Mononuclear cell (primary cell): ENCODE data around the gene PCDHA6. TPM values are rescaled to one million over a fixed set of nuclear protein-coding genes. Genes with fewer than 3 reads are reported as not detected.
"Not testable (repeated sequence)": the region's sequence is repeated elsewhere in the genome, so short reads cannot be mapped to it uniquely, and the experiment has no call there.

Experiments
- H3K27me3 ChIP-seq: 2 replicates; pipeline ENCODE4 v1.6.0; 2011; ENCODE audit warnings: low read length, control low read depth; ENCODE audit not compliant: insufficient read depth
- H3K4me1 ChIP-seq: 2 replicates; pipeline ENCODE4 v1.5.1; 2011; ENCODE audit warnings: mild to moderate bottlenecking, low read length, control low read depth; ENCODE audit not compliant: insufficient read depth
- H3K4me3 ChIP-seq: 2 replicates; pipeline ENCODE4 v1.5.1; 2011; ENCODE audit warnings: mild to moderate bottlenecking, low read length, moderate library complexity
- H3K9me3 ChIP-seq: 2 replicates; pipeline ENCODE4 v1.5.1; 2011; ENCODE audit warnings: low read depth, mild to moderate bottlenecking, control low read depth, low read length
- total RNA-seq: library from RNA; depleted of rRNA; stranded (reverse); fragments of >200 nt; gene quantifications from one replicate; pipeline ENCODE4 v1.2.3, GENCODE V29; 2012

Gene PCDHA6
- total RNA-seq, 1 donor = not detected

DNA sequence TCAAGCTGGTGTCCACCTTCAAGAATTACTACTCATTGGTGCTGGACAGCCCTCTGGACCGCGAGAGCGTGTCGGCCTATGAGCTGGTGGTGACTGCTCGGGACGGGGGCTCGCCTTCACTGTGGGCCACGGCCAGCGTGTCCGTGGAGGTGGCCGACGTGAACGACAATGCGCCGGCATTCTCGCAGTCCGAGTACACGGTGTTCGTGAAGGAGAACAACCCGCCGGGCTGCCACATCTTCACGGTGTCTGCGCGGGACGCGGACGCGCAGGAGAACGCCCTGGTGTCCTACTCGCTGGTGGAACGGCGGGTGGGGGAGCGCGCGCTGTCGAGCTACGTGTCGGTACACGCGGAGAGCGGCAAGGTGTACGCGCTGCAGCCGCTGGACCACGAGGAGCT lies 25.4 kb upstream of the PCDHA6 start:
- peaks cover 28% of the 10 kb centered on the region for H3K9me3 ChIP-seq
- H3K4me3 ChIP-seq, H3K4me1 ChIP-seq: not testable (repeated sequence)
- H3K27me3 ChIP-seq = peaks cover 29% of the 10 kb centered on the region

GRCh38 chr5:140802781-140803271 lies 24.9 kb upstream of the PCDHA6 start:
- peaks cover 32% of the 10 kb centered on the region for H3K27me3 ChIP-seq
- no peak overlapping the region for H3K4me3 ChIP-seq
- H3K4me1 ChIP-seq = no peaks in the 10 kb centered on the region
- H3K9me3 ChIP-seq = peaks cover 29% of the 10 kb centered on the region

GRCh38 chr5:140806834-140807775 lies 20.7 kb upstream of the PCDHA6 start, which contains the start of gene PCDHA4:
Gene PCDHA4 (plus strand): TSS chr5:140807068.
- Histone ChIP-seq H3K4me1 (no peaks in the 10 kb centered on the region), H3K9me3 (peaks cover 22% of the 10 kb centered on the region), H3K4me3 (no peak within 1 kb of the TSS), H3K27me3 (peaks cover 15% of the 10 kb centered on the region)

DNA sequence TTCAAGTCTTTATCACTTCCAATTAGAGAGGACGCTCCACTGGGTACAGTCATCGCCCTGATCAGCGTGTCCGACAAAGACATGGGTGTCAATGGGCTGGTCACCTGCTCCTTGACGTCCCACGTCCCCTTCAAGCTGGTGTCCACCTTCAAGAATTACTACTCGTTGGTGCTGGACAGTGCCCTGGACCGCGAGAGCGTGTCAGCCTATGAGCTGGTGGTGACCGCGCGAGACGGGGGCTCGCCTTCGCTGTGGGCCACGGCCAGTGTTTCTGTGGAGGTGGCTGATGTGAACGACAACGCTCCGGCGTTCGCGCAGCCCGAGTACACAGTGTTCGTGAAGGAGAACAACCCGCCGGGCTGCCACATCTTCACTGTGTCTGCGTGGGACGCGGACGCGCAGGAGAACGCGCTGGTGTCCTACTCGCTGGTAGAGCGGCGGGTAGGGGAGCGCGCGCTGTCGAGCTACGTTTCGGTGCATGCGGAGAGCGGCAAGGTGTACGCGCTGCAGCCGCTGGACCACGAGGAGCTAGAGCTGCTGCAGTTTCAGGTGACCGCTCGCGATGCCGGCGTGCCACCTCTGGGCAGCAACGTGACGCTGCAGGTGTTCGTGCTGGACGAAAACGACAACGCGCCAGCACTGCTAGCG lies 19.4 kb upstream of the PCDHA6 start:
- H3K4me1 ChIP-seq, H3K4me3 ChIP-seq: not testable (repeated sequence)
- Histone ChIP-seq H3K9me3 (peaks cover 32% of the 10 kb centered on the region), H3K27me3 (peaks cover 18% of the 10 kb centered on the region)

GRCh38 chr5:140808889-140809291 lies 18.9 kb upstream of the PCDHA6 start:
- no peaks in the 10 kb centered on the region for H3K4me1 ChIP-seq
- peaks cover 18% of the 10 kb centered on the region for H3K27me3 ChIP-seq
- no peak overlapping the region for H3K4me3 ChIP-seq
- peaks cover 34% of the 10 kb centered on the region for H3K9me3 ChIP-seq

DNA sequence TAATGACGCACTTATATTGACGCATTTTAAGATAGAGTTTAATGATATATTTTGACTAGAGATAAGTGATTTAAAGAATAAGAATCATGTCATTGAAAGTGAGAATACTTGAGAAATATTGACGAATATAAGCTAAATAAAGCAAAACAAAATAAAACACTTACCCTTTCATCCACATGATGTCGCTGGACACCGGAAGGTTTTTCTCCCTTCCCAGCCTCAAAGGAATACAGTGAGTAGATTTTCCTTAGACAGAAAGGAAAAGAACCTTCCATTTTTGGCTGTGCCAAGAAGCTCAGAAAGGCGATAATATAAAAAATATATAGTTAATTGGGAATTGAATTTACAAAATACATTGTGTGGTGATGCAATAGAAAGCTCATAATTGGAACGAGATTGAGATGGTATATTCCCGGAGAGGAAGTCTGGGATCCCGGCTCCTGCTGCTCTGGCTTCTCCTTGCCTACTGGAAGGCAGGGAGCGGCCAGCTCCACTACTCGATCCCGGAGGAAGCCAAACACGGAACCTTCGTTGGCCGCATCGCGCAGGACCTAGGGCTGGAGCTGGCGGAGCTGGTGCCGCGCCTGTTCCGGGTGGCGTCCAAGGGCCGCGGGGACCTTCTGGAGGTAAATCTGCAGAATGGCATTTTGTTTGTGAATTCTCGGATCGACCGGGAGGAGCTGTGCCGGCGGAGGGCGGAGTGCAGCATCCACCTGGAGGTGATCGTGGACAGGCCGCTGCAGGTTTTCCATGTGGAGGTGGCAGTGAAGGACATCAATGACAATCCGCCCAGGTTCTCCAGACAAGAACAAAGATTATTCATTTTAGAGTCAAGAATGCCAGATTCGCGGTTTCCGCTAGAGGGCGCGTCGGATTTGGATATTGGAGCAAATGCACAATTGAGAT lies 6.1 kb upstream of the PCDHA6 start, which contains the start of gene PCDHA5:
Gene PCDHA5 (plus strand): TSS at position 239 of the 906 bp plus-strand sequence.
- Histone ChIP-seq H3K9me3 (peaks cover 11% of the 10 kb centered on the region), H3K4me3 (no peak within 1 kb of the TSS), H3K27me3 (peaks cover 26% of the 10 kb centered on the region), H3K4me1 (no peaks in the 10 kb centered on the region)

DNA sequence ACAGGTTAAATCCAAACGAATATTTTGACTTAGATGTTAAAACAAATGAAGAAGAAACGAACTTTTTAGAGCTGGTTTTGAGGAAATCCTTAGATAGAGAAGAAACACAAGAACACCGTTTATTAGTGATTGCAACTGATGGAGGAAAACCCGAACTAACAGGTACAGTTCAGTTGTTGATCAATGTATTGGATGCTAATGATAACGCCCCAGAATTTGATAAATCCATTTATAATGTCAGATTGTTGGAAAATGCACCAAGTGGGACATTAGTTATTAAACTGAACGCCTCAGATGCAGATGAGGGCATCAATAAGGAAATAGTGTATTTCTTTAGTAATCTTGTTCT lies 5.5 kb upstream of the PCDHA6 start:
- peaks cover 28% of the 10 kb centered on the region for H3K27me3 ChIP-seq

DNA sequence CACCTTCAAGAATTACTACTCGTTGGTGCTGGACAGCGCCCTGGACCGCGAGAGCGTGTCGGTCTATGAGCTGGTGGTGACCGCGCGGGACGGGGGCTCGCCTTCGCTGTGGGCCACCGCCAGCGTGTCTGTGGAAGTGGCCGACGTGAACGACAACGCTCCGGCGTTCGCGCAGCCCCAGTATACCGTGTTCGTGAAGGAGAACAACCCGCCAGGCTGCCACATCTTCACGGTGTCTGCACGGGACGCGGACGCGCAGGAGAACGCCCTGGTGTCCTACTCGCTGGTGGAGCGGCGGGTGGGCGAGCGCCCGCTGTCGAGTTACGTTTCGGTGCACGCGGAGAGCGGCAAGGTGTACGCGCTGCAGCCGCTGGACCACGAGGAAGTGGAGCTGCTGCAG lies 4.8 kb upstream of the PCDHA6 start:
- peaks cover 22% of the 10 kb centered on the region for H3K9me3 ChIP-seq
- not testable (repeated sequence) for H3K4me1 ChIP-seq, H3K4me3 ChIP-seq

More for the DNA sequence above, 5.5 kb upstream of the PCDHA6 start:
- H3K4me1 ChIP-seq = no peaks in the 10 kb centered on the region
- H3K9me3 ChIP-seq = peaks cover 17% of the 10 kb centered on the region
- H3K4me3 ChIP-seq = no peak overlapping the region

GRCh38 chr5:140823475-140823874 lies 4.3 kb upstream of the PCDHA6 start:
- Histone ChIP-seq H3K4me1 (no peaks in the 10 kb centered on the region), H3K27me3 (peaks cover 38% of the 10 kb centered on the region), H3K4me3 (no peak overlapping the region), H3K9me3 (peaks cover 20% of the 10 kb centered on the region)

More for the DNA sequence above, 4.8 kb upstream of the PCDHA6 start:
- H3K27me3 ChIP-seq = peaks cover 35% of the 10 kb centered on the region

DNA sequence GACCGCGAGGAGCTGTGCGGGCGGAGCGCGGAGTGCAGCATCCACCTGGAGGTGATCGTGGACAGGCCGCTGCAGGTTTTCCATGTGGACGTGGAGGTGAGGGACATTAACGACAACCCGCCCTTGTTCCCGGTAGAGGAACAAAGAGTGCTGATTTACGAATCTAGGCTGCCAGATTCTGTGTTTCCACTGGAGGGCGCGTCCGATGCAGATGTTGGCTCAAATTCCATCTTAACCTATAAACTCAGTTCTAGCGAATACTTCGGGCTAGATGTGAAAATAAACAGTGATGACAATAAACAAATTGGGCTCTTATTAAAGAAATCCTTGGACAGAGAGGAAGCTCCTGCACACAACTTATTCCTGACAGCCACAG lies 590 bp downstream of the PCDHA6 start:
- no peaks in the 10 kb centered on the region for H3K4me1 ChIP-seq
- peaks cover 27% of the 10 kb centered on the region for H3K9me3 ChIP-seq
- peaks cover 50% of the 10 kb centered on the region for H3K27me3 ChIP-seq
- H3K4me3 ChIP-seq = no peak overlapping the region

DNA sequence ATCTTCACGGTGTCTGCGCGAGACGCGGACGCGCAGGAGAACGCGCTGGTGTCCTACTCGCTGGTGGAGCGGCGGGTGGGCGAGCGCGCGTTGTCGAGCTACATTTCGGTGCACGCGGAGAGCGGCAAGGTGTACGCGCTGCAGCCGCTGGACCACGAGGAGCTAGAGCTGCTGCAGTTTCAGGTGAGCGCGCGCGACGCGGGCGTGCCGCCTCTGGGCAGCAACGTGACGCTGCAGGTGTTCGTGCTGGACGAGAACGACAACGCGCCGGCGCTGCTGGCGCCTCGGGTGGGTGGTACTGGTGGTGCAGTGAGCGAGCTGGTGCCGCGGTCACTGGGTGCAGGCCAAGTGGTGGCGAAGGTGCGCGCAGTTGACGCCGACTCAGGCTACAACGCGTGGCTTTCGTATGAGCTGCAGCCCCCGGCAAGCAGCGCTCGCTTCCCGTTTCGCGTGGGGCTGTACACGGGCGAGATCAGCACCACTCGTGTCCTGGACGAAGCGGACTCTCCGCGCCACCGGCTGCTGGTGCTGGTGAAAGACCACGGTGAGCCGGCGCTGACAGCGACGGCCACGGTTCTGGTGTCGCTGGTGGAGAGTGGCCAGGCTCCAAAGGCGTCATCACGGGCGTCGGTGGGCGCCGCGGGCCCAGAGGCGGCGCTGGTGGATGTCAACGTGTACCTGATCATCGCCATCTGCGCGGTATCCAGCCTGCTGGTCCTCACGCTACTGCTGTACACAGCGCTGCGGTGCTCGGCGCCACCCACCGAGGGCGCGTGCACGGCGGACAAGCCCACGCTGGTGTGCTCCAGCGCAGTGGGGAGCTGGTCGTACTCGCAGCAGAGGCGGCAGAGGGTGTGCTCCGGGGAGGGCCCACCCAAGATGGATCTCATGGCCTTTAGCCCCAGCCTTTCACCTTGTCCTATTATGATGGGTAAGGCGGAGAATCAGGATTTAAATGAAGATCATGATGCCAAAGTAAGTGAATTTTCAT lies 2.0 kb downstream of the PCDHA6 start:
- H3K4me1 ChIP-seq, H3K4me3 ChIP-seq: not testable (repeated sequence)
- peaks cover 60% of the 10 kb centered on the region for H3K27me3 ChIP-seq
- H3K9me3 ChIP-seq = peaks cover 33% of the 10 kb centered on the region

DNA sequence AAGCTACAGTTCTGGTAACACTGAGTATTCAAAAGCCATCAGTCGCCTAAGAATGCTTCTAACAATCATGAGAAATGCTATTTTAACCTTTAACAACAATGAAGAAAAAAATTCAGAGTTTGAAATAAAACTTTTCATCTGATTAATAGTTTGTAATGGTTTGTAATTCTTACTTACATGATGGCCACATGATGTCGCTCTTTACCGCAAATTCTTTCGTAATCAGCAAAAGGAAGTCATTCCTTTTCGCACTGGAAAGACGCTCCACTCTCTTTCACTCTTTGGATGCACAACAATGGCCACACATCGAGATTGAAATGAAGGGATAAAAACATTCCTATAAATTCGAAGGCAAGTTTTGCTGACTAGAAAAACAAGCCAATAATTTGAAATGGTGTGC lies 6.2 kb downstream of the PCDHA6 start, which contains the start of gene PCDHA7:
Gene PCDHA7 (plus strand): TSS at position 277 of the 400 bp plus-strand sequence. CDS start 115 bp downstream, at position 392.
- H3K4me1 ChIP-seq = no peaks in the 10 kb centered on the region
- peaks cover 40% of the 10 kb centered on the region for H3K27me3 ChIP-seq
- peaks cover 18% of the 10 kb centered on the region for H3K9me3 ChIP-seq
- no peak within 1 kb of the TSS for H3K4me3 ChIP-seq

- H3K4me1 ChIP-seq, H3K4me3 ChIP-seq: not testable (repeated sequence)
- H3K27me3 ChIP-seq = peaks cover 40% of the 10 kb centered on the region
- H3K9me3 ChIP-seq = peaks cover 18% of the 10 kb centered on the region
Observed at GRCh38 chr5:140834439-140835008, 6.8 kb downstream of the PCDHA6 start.
